CD4-positive, alpha-beta T cell (primary cell): Measurements from ENCODE around the gene PARP12. TPM values are rescaled to one million over a fixed set of nuclear protein-coding genes. Genes with fewer than 3 reads are reported as not detected.

Experiments used
- ATAC-seq: fragments of 200-7000 bp; cut with Tn5 transposase; one replicate; pipeline ENCODE4 v1.10.0; 2022; ENCODE audit warnings: mild to moderate bottlenecking; ENCODE audit not compliant: poor library complexity
- CTCF ChIA-PET: fragments of 350-600 bp; sonication (Branson Sonifier 250); formaldehyde crosslinking; loops from one replicate; lab custom pipeline; 2021; ENCODE audit warnings: antibody characterized with exemption, inconsistent platforms; lab: Charles Lee
- POLR2A ChIA-PET: fragments of 350-600 bp; sonication (Branson Sonifier 250); formaldehyde crosslinking; loops from one replicate; lab custom pipeline; 2021; ENCODE audit warnings: antibody characterized with exemption, inconsistent platforms; lab: Charles Lee
- DNase-seq, 14 experiments: peaks; one replicate each; pipeline ENCODE4 v3.0.0-alpha.2; 2013 to 2020; ENCODE audit warnings: mixed read lengths in 2 of 14
- H3K27ac ChIP-seq, 2 donors: one replicate each; pipeline versions ENCODE4 v1.5.1 to v1.7.0; 2013; ENCODE audit warnings: low read length in 2 of 2, low read depth in 1 of 2, mild to moderate bottlenecking in 1 of 2
- H3K27me3 ChIP-seq, 2 experiments: 1 replicate in 1 of 2; 2 replicates in 1 of 2; pipeline versions ENCODE4 v1.6.1 to v1.7.0; 2013; ENCODE audit warnings: low read length in 2 of 2, control low read depth in 1 of 2, mild to moderate bottlenecking in 1 of 2, moderate library complexity in 1 of 2; ENCODE audit not compliant: insufficient read depth in 2 of 2, control insufficient read depth in 1 of 2
- H3K36me3 ChIP-seq: one replicate; pipeline ENCODE4 v1.6.1; 2013; ENCODE audit warnings: low read length, control low read depth; ENCODE audit not compliant: insufficient read depth
- H3K4me1 ChIP-seq: one replicate; pipeline ENCODE4 v1.6.1; 2013; ENCODE audit warnings: low read length, control low read depth; ENCODE audit not compliant: insufficient read depth
- H3K4me3 ChIP-seq: one replicate; pipeline ENCODE4 v1.5.1; 2013; ENCODE audit warnings: mild to moderate bottlenecking, low read length, moderate library complexity
- H3K9me3 ChIP-seq, 2 experiments: 1 replicate in 1 of 2; 2 replicates in 1 of 2; pipeline versions ENCODE4 v1.6.1 to v1.7.0; 2013; ENCODE audit warnings: low read length in 2 of 2, mild to moderate bottlenecking in 2 of 2, control low read depth in 1 of 2, moderate library complexity in 1 of 2; ENCODE audit not compliant: control insufficient read depth in 1 of 2, insufficient read depth in 1 of 2
- H3K27ac Mint-ChIP-seq: one replicate; pipeline ENCODE4 v1.8.0; 2020; ENCODE audit warnings: mixed read lengths
- H3K27me3 Mint-ChIP-seq: one replicate; pipeline ENCODE4 v1.8.0; 2021; ENCODE audit warnings: mixed read lengths
- H3K36me3 Mint-ChIP-seq: one replicate; pipeline ENCODE4 v1.8.0; 2021; ENCODE audit warnings: low read depth, mixed read lengths
- H3K4me1 Mint-ChIP-seq: one replicate; pipeline ENCODE4 v1.8.0; 2021; ENCODE audit warnings: low read depth, mixed read lengths
- H3K4me3 Mint-ChIP-seq: one replicate; pipeline ENCODE4 v1.8.0; 2020; ENCODE audit warnings: mild to moderate bottlenecking, mixed read lengths
- H3K9me3 Mint-ChIP-seq: one replicate; pipeline ENCODE4 v1.8.0; 2020; ENCODE audit warnings: mixed read lengths
- intact Hi-C, 2 experiments: fragments of 100-400 bp; cut with DNase I in 1 of 2; cut with micrococcal nuclease in 1 of 2; formaldehyde crosslinking; loops; one replicate each; pipeline versions ENCODE4 v1.15.1 to v1.9.0; 2023 to 2025; cut with DNase I, micrococcal nuclease
- total RNA-seq, 174 experiments: library from RNA in 2 of 174; stranded (reverse) in 2 of 174; gene quantifications; one replicate each; pipeline ENCODE4 v1.2.3 and lab custom pipeline; 2021 to 2026
- TF ChIP-seq, protein P1 (sequence below): fragments of 200-600 bp; IDR thresholded peaks from one replicate; pipeline ENCODE4 v1.8.0; 2022; ENCODE audit warnings: antibody characterized with exemption, mild to moderate bottlenecking

PARP12 gene
- total RNA-seq, 2 experiments from 2014 or later, result 76.7 to 78.5 TPM

DNA sequence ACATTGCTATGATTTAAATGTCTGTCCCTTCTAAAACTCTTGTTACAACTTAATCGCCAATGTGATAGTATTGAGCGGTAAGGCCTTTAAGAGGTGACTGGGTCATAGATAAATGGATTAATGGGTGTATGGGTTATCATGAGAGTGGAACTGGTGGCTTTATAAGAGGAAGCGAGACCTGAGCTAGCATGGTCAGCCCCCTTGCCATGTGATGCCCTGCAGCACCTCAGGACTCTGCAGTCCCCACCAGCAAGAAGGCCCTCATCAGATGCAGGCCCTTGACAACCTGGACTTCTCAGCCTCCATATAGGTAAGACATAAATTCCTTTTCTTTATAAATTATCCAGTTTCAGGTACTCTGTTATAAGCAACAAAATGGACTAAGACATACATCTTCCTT lies 15.6 kb downstream of the PARP12 start:
- H3K36me3 Mint-ChIP-seq, result peaks cover 82% of the 10 kb centered on the region
- H3K4me3 Mint-ChIP-seq, result no peak overlapping the region
- no peak for ATAC-seq
- Histone ChIP-seq H3K27me3 (no peaks in the 10 kb centered on the region), H3K9me3 (no peaks in the 10 kb centered on the region), H3K4me1 (peaks cover 3% of the 10 kb centered on the region), H3K4me3 (no peak overlapping the region), H3K27ac (no peak overlapping the region), H3K36me3 (peaks cover 56% of the 10 kb centered on the region)
- no peak for DNase-seq
- TF ChIP-seq, protein P1, sequence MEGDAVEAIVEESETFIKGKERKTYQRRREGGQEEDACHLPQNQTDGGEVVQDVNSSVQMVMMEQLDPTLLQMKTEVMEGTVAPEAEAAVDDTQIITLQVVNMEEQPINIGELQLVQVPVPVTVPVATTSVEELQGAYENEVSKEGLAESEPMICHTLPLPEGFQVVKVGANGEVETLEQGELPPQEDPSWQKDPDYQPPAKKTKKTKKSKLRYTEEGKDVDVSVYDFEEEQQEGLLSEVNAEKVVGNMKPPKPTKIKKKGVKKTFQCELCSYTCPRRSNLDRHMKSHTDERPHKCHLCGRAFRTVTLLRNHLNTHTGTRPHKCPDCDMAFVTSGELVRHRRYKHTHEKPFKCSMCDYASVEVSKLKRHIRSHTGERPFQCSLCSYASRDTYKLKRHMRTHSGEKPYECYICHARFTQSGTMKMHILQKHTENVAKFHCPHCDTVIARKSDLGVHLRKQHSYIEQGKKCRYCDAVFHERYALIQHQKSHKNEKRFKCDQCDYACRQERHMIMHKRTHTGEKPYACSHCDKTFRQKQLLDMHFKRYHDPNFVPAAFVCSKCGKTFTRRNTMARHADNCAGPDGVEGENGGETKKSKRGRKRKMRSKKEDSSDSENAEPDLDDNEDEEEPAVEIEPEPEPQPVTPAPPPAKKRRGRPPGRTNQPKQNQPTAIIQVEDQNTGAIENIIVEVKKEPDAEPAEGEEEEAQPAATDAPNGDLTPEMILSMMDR, result no peak
- no peak overlapping the region for H3K27ac Mint-ChIP-seq
- POLR2A ChIA-PET, result no interaction called here
- H3K9me3 Mint-ChIP-seq, result no peaks in the 10 kb centered on the region
- CTCF ChIA-PET, result interaction anchor here (1.1 kb wide), 1 partner anchor 12 kb away, joined by 3 read pairs; no protein-coding TSS in a partner anchor
- no peaks in the 10 kb centered on the region for H3K27me3 Mint-ChIP-seq
- H3K4me1 Mint-ChIP-seq, result peaks cover 8% of the 10 kb centered on the region
- intact Hi-C loops, result no loop called here

DNA sequence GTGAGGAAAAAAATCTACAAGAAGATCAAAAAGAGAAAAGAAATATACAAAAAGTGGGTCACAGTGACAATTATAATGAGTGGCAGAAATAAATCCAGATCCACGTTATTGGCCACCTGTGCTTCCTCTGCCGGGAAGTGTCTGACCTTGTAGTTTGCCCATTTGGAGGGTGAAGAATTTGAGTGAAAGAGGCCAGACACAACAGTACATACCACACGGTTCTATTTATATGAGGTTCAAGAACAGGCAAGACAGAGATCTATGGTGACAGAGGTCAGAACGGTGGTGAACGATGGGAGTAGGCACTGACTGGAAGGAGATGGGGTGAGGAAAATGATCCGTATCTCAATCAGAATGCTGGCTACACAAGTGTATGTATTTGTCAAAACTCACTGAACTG lies 17.1 kb downstream of the PARP12 start:
- Mint-ChIP-seq H3K27me3 (no peaks in the 10 kb centered on the region), H3K36me3 (peaks cover 86% of the 10 kb centered on the region), H3K9me3 (no peaks in the 10 kb centered on the region), H3K4me3 (no peak overlapping the region), H3K4me1 (peaks cover 8% of the 10 kb centered on the region), H3K27ac (no peak overlapping the region)
- Histone ChIP-seq H3K27me3 (no peaks in the 10 kb centered on the region), H3K9me3 (no peaks in the 10 kb centered on the region), H3K4me3 (no peak overlapping the region), H3K27ac (no peak overlapping the region), H3K4me1 (peaks cover 3% of the 10 kb centered on the region), H3K36me3 (peaks cover 62% of the 10 kb centered on the region)
- POLR2A ChIA-PET, result no interaction called here
- TF ChIP-seq, protein P1, result no peak
- CTCF ChIA-PET, result no interaction called here
- no peak for DNase-seq
- no peak for ATAC-seq
- intact Hi-C loops, result no loop called here

DNA sequence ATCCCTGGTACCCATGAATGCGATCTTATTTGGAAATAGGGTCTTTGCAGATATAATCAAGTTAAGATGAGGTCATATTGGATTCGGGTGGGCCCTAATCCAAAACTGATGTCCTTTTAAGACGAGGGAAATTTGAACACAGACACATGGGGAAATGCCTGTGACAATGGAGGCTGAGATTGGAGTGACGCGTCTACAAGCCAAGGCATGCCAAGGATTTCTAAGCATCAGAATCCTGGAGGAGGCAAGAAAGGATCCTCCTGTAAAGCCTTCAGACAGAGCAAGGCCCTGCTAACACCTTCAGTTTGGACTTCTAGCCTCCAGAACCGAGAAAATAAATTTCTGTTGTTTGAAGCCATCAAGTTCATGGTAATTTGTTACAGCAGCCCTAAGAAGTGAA lies 18.5 kb downstream of the PARP12 start:
- peaks cover 5% of the 10 kb centered on the region for H3K4me1 Mint-ChIP-seq
- H3K27me3 Mint-ChIP-seq, result no peaks in the 10 kb centered on the region
- H3K4me3 Mint-ChIP-seq, result no peak overlapping the region
- Histone ChIP-seq H3K27me3 (no peaks in the 10 kb centered on the region), H3K4me3 (no peak overlapping the region), H3K4me1 (no peaks in the 10 kb centered on the region), H3K9me3 (no peaks in the 10 kb centered on the region), H3K36me3 (peaks cover 67% of the 10 kb centered on the region), H3K27ac (no peak overlapping the region)
- ATAC-seq (no peak), DNase-seq (no peak)
- TF ChIP-seq, protein P1, result no peak
- ChIA-PET CTCF (no interaction called here), POLR2A (no interaction called here)
- H3K9me3 Mint-ChIP-seq, result no peaks in the 10 kb centered on the region
- no peak overlapping the region for H3K27ac Mint-ChIP-seq
- intact Hi-C loops, result no loop called here
- peaks cover 84% of the 10 kb centered on the region for H3K36me3 Mint-ChIP-seq
